ENCODE data around the gene RBM45. TPM values are rescaled to one million over a fixed set of nuclear protein-coding genes. Genes with fewer than 3 reads are reported as not detected.
A peak's percentile ranks its signal among the peaks of the same experiment; 100 is the strongest.
"Not testable (repeated sequence)": the region's sequence is repeated elsewhere in the genome, so short reads cannot be mapped to it uniquely, and the experiment has no call there.

RBM45 gene
- total and polyA plus RNA-seq, 7 experiments from 2014 or later: 8.0 to 26.7 (median 12.0) TPM

- H3K9me3 Mint-ChIP-seq: peaks cover 0 to 13% (median 8%) of the 10 kb centered on the region in 11 donors
- Histone ChIP-seq H3K4me3 (ENCODE audit: low read length) (no peak overlapping the region), H3K9me3 (ENCODE audit: control insufficient read depth in 2 of 3, low read length in 3 of 3) (no peaks in the 10 kb centered on the region), H3K27me3 (ENCODE audit: control insufficient read depth in 2 of 2, insufficient read depth in 2 of 2, low read length in 2 of 2) (no peaks in the 10 kb centered on the region), H3K36me3 (ENCODE audit: control insufficient read depth in 2 of 3, insufficient read depth in 3 of 3, low read length in 3 of 3) (no peaks in the 10 kb centered on the region), H3K4me1 (ENCODE audit: control insufficient read depth in 2 of 2, insufficient read depth in 2 of 2, low read length in 2 of 2) (no peaks in the 10 kb centered on the region), H3K27ac (ENCODE audit: low read depth, low read length) (no peak overlapping the region)
- DNase-seq (no peak), ATAC-seq (no peak)
- peaks cover 14 to 45% (median 24%) of the 10 kb centered on the region in 5 donors for H3K27me3 Mint-ChIP-seq
- no peak overlapping the region for H3K4me3 Mint-ChIP-seq
- ChIA-PET POLR2A (no interaction called here), CTCF (no interaction called here)
- no peak overlapping the region for H3K27ac Mint-ChIP-seq
- H3K36me3 Mint-ChIP-seq: peaks cover 0 to 10% (median 5%) of the 10 kb centered on the region in 5 donors
- intact Hi-C loops (cut with micrococcal nuclease): no loop called here
- peaks cover 0 to 1% (median 0%) of the 10 kb centered on the region in 7 donors for H3K4me1 Mint-ChIP-seq
Measured at GRCh38 chr2:178152542-178152941, 40.3 kb downstream of the RBM45 start.

- Histone ChIP-seq H3K36me3 (ENCODE audit: control insufficient read depth in 2 of 3, insufficient read depth in 3 of 3, low read length in 3 of 3) (no peaks in the 10 kb centered on the region), H3K9me3 (ENCODE audit: control insufficient read depth in 2 of 3, low read length in 3 of 3) (no peaks in the 10 kb centered on the region), H3K27me3 (ENCODE audit: control insufficient read depth in 2 of 2, insufficient read depth in 2 of 2, low read length in 2 of 2) (no peaks in the 10 kb centered on the region), H3K4me3 (ENCODE audit: low read length) (no peak overlapping the region), H3K27ac (ENCODE audit: low read depth, low read length) (no peak overlapping the region), H3K4me1 (ENCODE audit: control insufficient read depth in 2 of 2, insufficient read depth in 2 of 2, low read length in 2 of 2) (no peaks in the 10 kb centered on the region)
- DNase-seq (no peak), ATAC-seq (no peak)
- Mint-ChIP-seq H3K4me3 (no peak overlapping the region), H3K36me3 (peaks cover 0 to 10% (median 5%) of the 10 kb centered on the region in 5 donors), H3K9me3 (peaks cover 0 to 13% (median 8%) of the 10 kb centered on the region in 11 donors), H3K27me3 (peaks cover 12 to 45% (median 24%) of the 10 kb centered on the region in 5 donors), H3K27ac (no peak overlapping the region), H3K4me1 (peaks cover 0 to 1% (median 0%) of the 10 kb centered on the region in 7 donors)
- CTCF ChIA-PET: no interaction called here
- POLR2A ChIA-PET: no interaction called here
- intact Hi-C loops (cut with micrococcal nuclease): no loop called here
Measured at GRCh38 chr2:178152977-178153376, 40.7 kb downstream of the RBM45 start.

GRCh38 chr2:178153878-178154277 lies 41.6 kb downstream of the RBM45 start:
- H3K4me1 ChIP-seq (ENCODE audit: control insufficient read depth in 2 of 2, insufficient read depth in 2 of 2, low read length in 2 of 2); H3K4me3 Mint-ChIP-seq; H3K27me3 ChIP-seq (ENCODE audit: control insufficient read depth in 2 of 2, insufficient read depth in 2 of 2, low read length in 2 of 2); H3K36me3 ChIP-seq (ENCODE audit: control insufficient read depth in 2 of 3, insufficient read depth in 3 of 3, low read length in 3 of 3); H3K9me3 ChIP-seq (ENCODE audit: control insufficient read depth in 2 of 3, low read length in 3 of 3); H3K4me1 Mint-ChIP-seq; POLR2A ChIA-PET; H3K27ac ChIP-seq (ENCODE audit: low read depth, low read length); DNase-seq; H3K4me3 ChIP-seq (ENCODE audit: low read length); intact Hi-C loops (cut with micrococcal nuclease); H3K27ac Mint-ChIP-seq; H3K36me3 Mint-ChIP-seq; ATAC-seq; CTCF ChIA-PET: not testable (repeated sequence)
- H3K9me3 Mint-ChIP-seq: peaks cover 0 to 13% (median 8%) of the 10 kb centered on the region in 11 donors
- H3K27me3 Mint-ChIP-seq: peaks cover 19 to 50% (median 23%) of the 10 kb centered on the region in 5 donors

DNA sequence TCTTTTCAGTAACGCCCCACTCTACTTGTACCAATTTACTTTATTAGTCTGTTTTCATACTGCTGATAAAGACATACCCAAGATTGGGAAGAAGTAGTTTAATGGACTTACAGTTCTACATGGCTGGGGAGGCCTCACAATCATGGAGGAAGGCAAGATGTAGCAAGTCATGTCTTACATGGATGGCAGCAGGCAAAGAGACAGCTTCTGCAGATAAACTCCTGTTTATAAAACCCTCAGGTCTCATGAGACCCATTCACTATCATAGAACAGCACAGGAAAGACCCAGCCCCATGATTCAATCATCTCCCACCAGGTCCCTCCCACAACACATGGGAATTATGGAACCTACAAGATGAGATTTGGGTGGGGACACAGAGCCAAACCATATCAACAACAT lies 43.3 kb downstream of the RBM45 start:
- peaks cover 0 to 13% (median 8%) of the 10 kb centered on the region in 11 donors for H3K9me3 Mint-ChIP-seq
- ChIA-PET CTCF (no interaction called here), POLR2A (interaction anchor here (0.6 kb wide), 1 partner anchor 20 kb away, joined by 4 read pairs; no protein-coding TSS in a partner anchor)
- Histone ChIP-seq H3K4me1 (ENCODE audit: control insufficient read depth in 2 of 2, insufficient read depth in 2 of 2, low read length in 2 of 2) (no peaks in the 10 kb centered on the region), H3K9me3 (ENCODE audit: control insufficient read depth in 2 of 3, low read length in 3 of 3) (no peaks in the 10 kb centered on the region), H3K4me3 (ENCODE audit: low read length) (no peak overlapping the region), H3K27me3 (ENCODE audit: control insufficient read depth in 2 of 2, insufficient read depth in 2 of 2, low read length in 2 of 2) (no peaks in the 10 kb centered on the region), H3K27ac (ENCODE audit: low read depth, low read length) (no peak overlapping the region), H3K36me3 (ENCODE audit: control insufficient read depth in 2 of 3, insufficient read depth in 3 of 3, low read length in 3 of 3) (no peaks in the 10 kb centered on the region)
- peaks cover 16 to 56% (median 25%) of the 10 kb centered on the region in 5 donors for H3K27me3 Mint-ChIP-seq
- ATAC-seq (no peak), DNase-seq (no peak)
- intact Hi-C loops (cut with micrococcal nuclease): no loop called here
- H3K4me3 Mint-ChIP-seq: no peak overlapping the region
- H3K36me3 Mint-ChIP-seq: peaks cover 0 to 10% (median 5%) of the 10 kb centered on the region in 5 donors
- H3K27ac Mint-ChIP-seq: no peak overlapping the region
- H3K4me1 Mint-ChIP-seq: no peaks in the 10 kb centered on the region

- H3K27ac Mint-ChIP-seq: peak overlapping the region in 1 of 9 donors; percentile 90
- Histone ChIP-seq H3K4me3 (ENCODE audit: low read length) (no peak overlapping the region), H3K36me3 (ENCODE audit: control insufficient read depth in 2 of 3, insufficient read depth in 3 of 3, low read length in 3 of 3) (no peaks in the 10 kb centered on the region), H3K9me3 (ENCODE audit: control insufficient read depth in 2 of 3, low read length in 3 of 3) (no peaks in the 10 kb centered on the region), H3K27ac (ENCODE audit: low read depth, low read length) (no peak overlapping the region), H3K27me3 (ENCODE audit: control insufficient read depth in 2 of 2, insufficient read depth in 2 of 2, low read length in 2 of 2) (no peaks in the 10 kb centered on the region), H3K4me1 (ENCODE audit: control insufficient read depth in 2 of 2, insufficient read depth in 2 of 2, low read length in 2 of 2) (no peaks in the 10 kb centered on the region)
- H3K27me3 Mint-ChIP-seq: peaks cover 16 to 59% (median 33%) of the 10 kb centered on the region in 5 donors
- no peak overlapping the region for H3K4me3 Mint-ChIP-seq
- DNase-seq: no peak
- peaks cover 0 to 10% (median 5%) of the 10 kb centered on the region in 5 donors for H3K36me3 Mint-ChIP-seq
- intact Hi-C loops (cut with micrococcal nuclease): no loop called here
- no peak for ATAC-seq
- POLR2A ChIA-PET: no interaction called here
- CTCF ChIA-PET: no interaction called here
- no peaks in the 10 kb centered on the region for H3K4me1 Mint-ChIP-seq
- peaks cover 0 to 13% (median 8%) of the 10 kb centered on the region in 11 donors for H3K9me3 Mint-ChIP-seq
Measured at GRCh38 chr2:178157574-178157973, 45.3 kb downstream of the RBM45 start.

DNA sequence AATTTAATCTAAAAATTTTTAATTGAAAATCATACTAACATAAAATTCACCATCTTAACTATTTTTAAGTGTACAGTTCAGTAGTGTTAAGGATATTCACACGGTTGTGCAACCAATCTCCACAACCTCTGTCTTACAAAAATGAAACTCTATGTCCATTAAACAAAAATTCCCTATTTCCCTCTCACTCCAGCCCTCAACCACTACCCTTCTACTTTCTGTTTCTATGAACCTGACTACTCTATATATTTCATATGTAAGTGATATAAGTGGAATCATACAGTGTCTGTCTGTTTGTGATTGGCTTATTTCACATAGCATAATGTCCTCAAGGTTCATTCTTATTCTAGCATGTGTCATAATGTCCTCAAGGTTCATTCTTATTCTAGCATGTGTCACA lies 47.7 kb downstream of the RBM45 start:
- H3K9me3 ChIP-seq (ENCODE audit: control insufficient read depth in 2 of 3, low read length in 3 of 3): no peaks in the 10 kb centered on the region
- H3K27ac ChIP-seq (ENCODE audit: low read depth, low read length): no peak overlapping the region
- H3K4me3 ChIP-seq (ENCODE audit: low read length): no peak overlapping the region
- Mint-ChIP-seq H3K4me1 (peaks cover 0 to 5% (median 0%) of the 10 kb centered on the region in 7 donors), H3K36me3 (peaks cover 0 to 6% (median 5%) of the 10 kb centered on the region in 5 donors), H3K9me3 (peaks cover 0 to 8% (median 5%) of the 10 kb centered on the region in 11 donors), H3K27ac (no peak overlapping the region), H3K27me3 (peaks cover 17 to 45% (median 22%) of the 10 kb centered on the region in 5 donors), H3K4me3 (no peak overlapping the region)
- no peaks in the 10 kb centered on the region for H3K27me3 ChIP-seq (ENCODE audit: control insufficient read depth in 2 of 2, insufficient read depth in 2 of 2, low read length in 2 of 2)
- ATAC-seq (no peak), DNase-seq (no peak)
- intact Hi-C loops (cut with micrococcal nuclease): no loop called here
- ChIA-PET CTCF (no interaction called here), POLR2A (no interaction called here)
- H3K4me1 ChIP-seq (ENCODE audit: control insufficient read depth in 2 of 2, insufficient read depth in 2 of 2, low read length in 2 of 2): no peaks in the 10 kb centered on the region
- no peaks in the 10 kb centered on the region for H3K36me3 ChIP-seq (ENCODE audit: control insufficient read depth in 2 of 3, insufficient read depth in 3 of 3, low read length in 3 of 3)

GRCh38 chr2:178160601-178161000 lies 48.4 kb downstream of the RBM45 start:
- Mint-ChIP-seq H3K27me3 (peaks cover 16 to 45% (median 19%) of the 10 kb centered on the region in 5 donors), H3K36me3 (peaks cover 0 to under 1% (median 0%) of the 10 kb centered on the region in 5 donors), H3K27ac (no peak overlapping the region), H3K4me1 (peaks cover 0 to 5% (median 0%) of the 10 kb centered on the region in 7 donors), H3K4me3 (no peak overlapping the region), H3K9me3 (peaks cover 0 to 2% (median under 1%) of the 10 kb centered on the region in 11 donors)
- no peaks in the 10 kb centered on the region for H3K9me3 ChIP-seq (ENCODE audit: control insufficient read depth in 2 of 3, low read length in 3 of 3)
- intact Hi-C loops (cut with micrococcal nuclease): no loop called here
- ChIA-PET CTCF (no interaction called here), POLR2A (no interaction called here)
- DNase-seq (no peak), ATAC-seq (no peak)
- no peak overlapping the region for H3K27ac ChIP-seq (ENCODE audit: low read depth, low read length)
- H3K27me3 ChIP-seq (ENCODE audit: control insufficient read depth in 2 of 2, insufficient read depth in 2 of 2, low read length in 2 of 2): no peaks in the 10 kb centered on the region
- no peaks in the 10 kb centered on the region for H3K36me3 ChIP-seq (ENCODE audit: control insufficient read depth in 2 of 3, insufficient read depth in 3 of 3, low read length in 3 of 3)
- H3K4me1 ChIP-seq (ENCODE audit: control insufficient read depth in 2 of 2, insufficient read depth in 2 of 2, low read length in 2 of 2): no peaks in the 10 kb centered on the region
- no peak overlapping the region for H3K4me3 ChIP-seq (ENCODE audit: low read length)
